Stimulated activated CD4-positive, alpha-beta T cell treated with anti-CD3 and anti-CD28 coated beads, Interleukin-1b, Interleukin-23, amount 100 ng/mL, for 24 hours (primary cell): Measurements from ENCODE around the gene DVL3.

Experiments
- DNase-seq, 4 experiments: peaks; one replicate each; pipeline ENCODE4 v3.0.0-alpha.2; 2020; ENCODE audit warnings: low read depth in 4 of 4, low spot score in 1 of 4

Gene DVL3

GRCh38 chr3:184176377-184177330 is 21.5 kb downstream of the DVL3 start:
- DNase-seq: no peak

- no peak for DNase-seq
Measured at GRCh38 chr3:184177331-184177731, 22.2 kb downstream of the DVL3 start.

GRCh38 chr3:184177767-184178306 is 22.7 kb downstream of the DVL3 start:
- no peak for DNase-seq

GRCh38 chr3:184178521-184179138 is 23.5 kb downstream of the DVL3 start:
- DNase-seq: no peak

GRCh38 chr3:184180165-184180564 is 25.0 kb downstream of the DVL3 start:
- no peak for DNase-seq

GRCh38 chr3:184181596-184181995 is 26.4 kb downstream of the DVL3 start:
- no peak for DNase-seq

GRCh38 chr3:184183679-184184078 is 28.5 kb downstream of the DVL3 start:
- no peak for DNase-seq

GRCh38 chr3:184184546-184185230 is 29.5 kb downstream of the DVL3 start:
- DNase-seq: no peak

- peak; percentile 96 to 99 (median 98) for DNase-seq
Measured at GRCh38 chr3:184185461-184186183, 30.4 kb downstream of the DVL3 start.

GRCh38 chr3:184186184-184186901 is 31.2 kb downstream of the DVL3 start, which contains the start of gene ABCF3:
TSS of gene ABCF3 (plus strand) at chr3:184186199. CDS start at chr3:184186208, 9 bp downstream.
- DNase-seq: no peak

- DNase-seq: no peak
Measured at GRCh38 chr3:184186902-184187207, 31.7 kb downstream of the DVL3 start.

GRCh38 chr3:184188080-184188479 is 32.9 kb downstream of the DVL3 start:
- DNase-seq: no peak

GRCh38 chr3:184189421-184189820 is 34.2 kb downstream of the DVL3 start:
- DNase-seq: no peak

GRCh38 chr3:184192889-184193288 is 37.7 kb downstream of the DVL3 start:
- DNase-seq: no peak

- no peak for DNase-seq
Measured at GRCh38 chr3:184193991-184194539, 38.9 kb downstream of the DVL3 start.

- DNase-seq: no peak
Measured at GRCh38 chr3:184196536-184196935, 41.4 kb downstream of the DVL3 start.

GRCh38 chr3:184198509-184198908 is 43.3 kb downstream of the DVL3 start:
- no peak for DNase-seq

- DNase-seq: no peak
Measured at GRCh38 chr3:184200825-184201224, 45.6 kb downstream of the DVL3 start.

GRCh38 chr3:184203526-184203925 is 48.3 kb downstream of the DVL3 start:
- no peak for DNase-seq
